BJ (cell line): ENCODE measurements around the gene TMEM50B. TPM values are rescaled to one million over a fixed set of nuclear protein-coding genes. Genes with fewer than 3 reads are reported as not detected.
"Not testable (repeated sequence)": the region's sequence is repeated elsewhere in the genome, so short reads cannot be mapped to it uniquely, and the experiment has no call there.

ENCODE experiments used
- CTCF ChIA-PET: fragments of 350-600 bp; formaldehyde crosslinking; extraction: SDS; loops from one replicate; lab custom pipeline; 2021; ENCODE audit warnings: antibody characterized with exemption, inconsistent platforms; lab: Yijun Ruan, JAX
- POLR2A ChIA-PET: fragments of 300-600 bp; sonication (Branson Sonifier 250); formaldehyde crosslinking; extraction: SDS; loops from one replicate; lab custom pipeline; 2021; ENCODE audit warnings: antibody characterized with exemption; lab: Charles Lee
- DNase-seq: peaks from one replicate; pipeline ENCODE4 v3.0.0-alpha.2; 2011; ENCODE audit warnings: low read depth
- H3K27me3 ChIP-seq: 2 replicates; pipeline ENCODE4 v1.6.0; 2011; ENCODE audit warnings: low read length; ENCODE audit not compliant: control insufficient read depth, insufficient read depth
- H3K36me3 ChIP-seq: 2 replicates; pipeline ENCODE4 v1.5.1; 2011; ENCODE audit warnings: low read length; ENCODE audit not compliant: control insufficient read depth, insufficient read depth
- H3K4me3 ChIP-seq: 2 replicates; pipeline ENCODE4 v1.5.1; 2011; ENCODE audit warnings: low read depth, mild to moderate bottlenecking, control low read depth, low read length
- polyA plus RNA-seq: library from polyadenylated mRNA; depleted of rRNA; stranded (reverse); fragments of >200 nt; gene quantifications from 2 replicates; pipeline ENCODE4 v1.2.3, GENCODE V29; 2011
- TF ChIP-seq, protein P1 (sequence below): IDR thresholded peaks from 2 replicates; pipeline ENCODE4 v1.5.1; 2011; ENCODE audit warnings: low read depth, mild to moderate bottlenecking, control low read depth, inconsistent platforms, low read length, moderate library complexity; ENCODE audit not compliant: insufficient read depth

TMEM50B gene
- polyA plus RNA-seq, 1 experiment = 23.5 TPM

DNA sequence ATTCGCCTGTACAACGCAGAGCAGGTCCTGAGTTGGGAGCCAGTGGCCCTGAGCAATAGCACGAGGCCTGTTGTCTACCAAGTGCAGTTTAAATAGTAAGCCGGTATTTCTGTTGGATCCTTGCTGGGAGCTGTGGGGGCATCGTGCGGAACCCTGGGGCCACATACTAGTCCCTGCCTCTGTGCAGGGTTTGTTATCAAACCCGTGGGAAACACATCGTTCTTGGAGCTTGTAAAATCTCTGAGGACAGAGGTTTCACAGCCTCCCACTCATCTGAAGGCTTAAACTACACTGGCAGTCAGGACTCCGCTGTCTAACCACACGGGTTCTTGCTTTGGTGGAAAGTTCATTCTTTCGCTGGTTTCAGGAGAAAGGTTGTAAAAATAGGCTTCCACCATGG lies 64.8 kb downstream of the TMEM50B start:
- ChIA-PET CTCF (no interaction called here), POLR2A (no interaction called here)
- Histone ChIP-seq H3K27me3 (no peaks in the 10 kb centered on the region), H3K4me3 (no peak overlapping the region), H3K36me3 (peaks cover 7% of the 10 kb centered on the region)
- DNase-seq = no peak
- TF ChIP-seq, protein P1, sequence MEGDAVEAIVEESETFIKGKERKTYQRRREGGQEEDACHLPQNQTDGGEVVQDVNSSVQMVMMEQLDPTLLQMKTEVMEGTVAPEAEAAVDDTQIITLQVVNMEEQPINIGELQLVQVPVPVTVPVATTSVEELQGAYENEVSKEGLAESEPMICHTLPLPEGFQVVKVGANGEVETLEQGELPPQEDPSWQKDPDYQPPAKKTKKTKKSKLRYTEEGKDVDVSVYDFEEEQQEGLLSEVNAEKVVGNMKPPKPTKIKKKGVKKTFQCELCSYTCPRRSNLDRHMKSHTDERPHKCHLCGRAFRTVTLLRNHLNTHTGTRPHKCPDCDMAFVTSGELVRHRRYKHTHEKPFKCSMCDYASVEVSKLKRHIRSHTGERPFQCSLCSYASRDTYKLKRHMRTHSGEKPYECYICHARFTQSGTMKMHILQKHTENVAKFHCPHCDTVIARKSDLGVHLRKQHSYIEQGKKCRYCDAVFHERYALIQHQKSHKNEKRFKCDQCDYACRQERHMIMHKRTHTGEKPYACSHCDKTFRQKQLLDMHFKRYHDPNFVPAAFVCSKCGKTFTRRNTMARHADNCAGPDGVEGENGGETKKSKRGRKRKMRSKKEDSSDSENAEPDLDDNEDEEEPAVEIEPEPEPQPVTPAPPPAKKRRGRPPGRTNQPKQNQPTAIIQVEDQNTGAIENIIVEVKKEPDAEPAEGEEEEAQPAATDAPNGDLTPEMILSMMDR = no peak

DNA sequence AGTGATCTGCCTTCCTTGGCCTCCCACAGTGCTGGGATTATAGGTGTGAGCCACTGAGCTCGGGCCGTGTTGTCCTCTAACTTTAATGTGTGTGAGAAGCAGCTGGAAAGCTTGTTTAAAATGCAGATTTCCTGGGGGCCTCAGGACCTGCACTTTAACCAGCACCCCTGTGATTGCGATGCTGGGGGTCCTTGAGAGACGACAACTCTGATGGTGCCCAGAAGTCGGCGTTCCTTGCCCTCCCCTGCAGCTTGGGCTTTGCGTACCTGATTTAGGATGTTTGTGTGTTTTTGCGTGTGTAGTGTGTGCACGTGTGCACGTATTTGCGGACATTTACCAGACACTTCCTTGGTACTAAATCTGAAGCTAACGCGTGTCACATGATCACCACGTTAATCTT lies 65.7 kb downstream of the TMEM50B start:
- no peaks in the 10 kb centered on the region for H3K27me3 ChIP-seq
- peaks cover 7% of the 10 kb centered on the region for H3K36me3 ChIP-seq
- TF ChIP-seq, protein P1 = no peak
- H3K4me3 ChIP-seq = no peak overlapping the region
- POLR2A ChIA-PET = no interaction called here
- CTCF ChIA-PET = interaction anchor here (1.0 to 2.0 kb wide), 2 partner anchors 9 to 53 kb away, joined by 3 to 9 read pairs; no protein-coding TSS in a partner anchor
- no peak for DNase-seq

DNA sequence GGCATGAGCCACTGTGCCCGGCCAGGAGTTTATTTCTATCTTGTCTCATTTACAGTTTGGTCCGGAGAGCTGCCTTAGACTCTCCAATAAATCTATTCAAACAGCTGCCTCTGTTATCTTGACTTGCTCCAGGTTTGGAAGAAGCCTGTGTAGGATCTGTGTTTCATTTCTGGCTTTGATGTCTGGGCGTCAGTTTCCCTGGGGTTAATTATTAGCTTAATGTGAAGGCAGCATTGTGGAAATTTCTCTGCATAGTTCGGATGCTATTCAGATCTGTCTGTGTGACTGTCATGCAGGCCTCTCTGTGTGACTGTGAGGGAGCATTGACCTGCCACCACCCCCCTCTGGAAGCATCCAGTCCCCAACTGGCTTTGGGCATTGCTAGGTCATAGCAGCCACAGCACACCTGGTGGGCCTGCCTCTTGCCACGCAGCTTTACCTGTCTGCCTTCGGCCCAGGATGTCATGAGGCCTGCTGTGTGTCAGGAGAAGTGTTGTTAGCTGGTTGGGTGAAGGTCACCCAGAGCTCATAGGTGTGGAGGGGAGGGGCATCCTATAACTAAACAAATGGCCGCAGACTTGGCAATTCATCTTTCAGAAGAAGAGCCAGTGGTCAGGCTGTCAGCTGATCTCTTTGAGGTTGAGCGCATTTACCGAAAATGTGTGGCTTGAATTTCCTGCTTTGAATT lies 66.8 kb downstream of the TMEM50B start:
- POLR2A ChIA-PET = no interaction called here
- H3K36me3 ChIP-seq = peaks cover 7% of the 10 kb centered on the region
- TF ChIP-seq, protein P1 = no peak
- no peak overlapping the region for H3K4me3 ChIP-seq
- H3K27me3 ChIP-seq = no peaks in the 10 kb centered on the region
- DNase-seq = no peak
- CTCF ChIA-PET = interaction anchor here (1.0 to 2.0 kb wide), 2 partner anchors 8 to 52 kb away, joined by 3 to 9 read pairs; no protein-coding TSS in a partner anchor

DNA sequence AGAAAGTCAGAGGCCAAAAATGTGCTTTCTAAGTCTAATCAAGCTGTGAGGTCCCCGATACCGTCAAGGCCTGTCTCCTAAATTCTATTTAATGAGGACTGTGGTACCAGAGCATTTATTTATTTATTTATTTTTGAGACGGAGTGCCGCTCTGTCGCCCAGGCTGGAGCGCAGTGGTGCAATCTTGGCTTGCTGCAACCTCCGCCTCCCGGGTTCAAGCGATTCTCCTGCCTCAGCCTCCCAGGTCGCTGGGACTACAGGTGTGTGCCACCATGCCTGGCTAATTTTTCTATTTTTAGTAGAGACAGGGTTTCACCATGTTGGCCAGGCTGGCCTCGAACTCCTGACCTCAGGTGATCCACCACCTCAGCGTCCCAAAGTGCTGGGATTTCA lies 67.3 kb downstream of the TMEM50B start:
- H3K36me3 ChIP-seq, H3K27me3 ChIP-seq, DNase-seq, H3K4me3 ChIP-seq, POLR2A ChIA-PET: not testable (repeated sequence)
- CTCF ChIA-PET = interaction anchor here (2.0 kb wide), 1 partner anchor 51 kb away, joined by 9 read pairs; no protein-coding TSS in a partner anchor

DNA sequence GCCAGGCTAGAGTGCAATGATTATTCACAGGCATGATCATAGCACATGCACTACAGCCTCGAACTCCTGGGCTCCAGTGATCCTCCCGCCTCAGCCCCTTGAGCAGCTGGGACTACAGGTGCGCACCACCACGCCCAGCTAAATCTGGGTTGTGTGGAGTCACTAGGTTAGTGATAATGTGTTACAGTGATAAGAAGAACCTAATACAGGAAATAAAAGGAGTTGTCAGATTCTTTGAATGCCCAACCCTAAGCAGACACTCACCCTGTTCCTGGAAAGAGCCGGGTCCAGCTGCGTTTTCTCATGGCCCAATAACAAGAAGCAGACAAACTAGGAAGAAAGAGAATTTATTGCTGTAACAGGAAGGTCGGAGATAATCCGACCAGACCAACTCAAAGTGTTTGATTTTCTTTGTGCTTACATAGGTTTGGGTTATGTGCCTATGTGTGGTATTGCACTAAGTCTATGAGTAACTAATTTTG lies 67.8 kb downstream of the TMEM50B start:
- Histone ChIP-seq H3K36me3 (peaks cover 6% of the 10 kb centered on the region), H3K4me3 (no peak overlapping the region), H3K27me3 (no peaks in the 10 kb centered on the region)
- DNase-seq = no peak
- TF ChIP-seq, protein P1 = no peak
- ChIA-PET POLR2A (no interaction called here), CTCF (interaction anchor here (2.0 kb wide), 1 partner anchor 51 kb away, joined by 9 read pairs; no protein-coding TSS in a partner anchor)
